Right ventricle myocardium inferior (tissue), 1 donor: ENCODE measurements around the gene AIDA. TPM values are rescaled to one million over a fixed set of nuclear protein-coding genes. Genes with fewer than 3 reads are reported as not detected.
"Not testable (repeated sequence)": the region's sequence is repeated elsewhere in the genome, so short reads cannot be mapped to it uniquely, and the experiment has no call there.

Experiments used
- ATAC-seq: fragments of 200-7000 bp; cut with Tn5 transposase; one replicate; pipeline ENCODE4 v1.9.1; 2020; ENCODE audit warnings: mild to moderate bottlenecking, moderate library complexity
- DNase-seq: peaks from one replicate; pipeline ENCODE4 v3.0.0; 2021; ENCODE audit errors: missing footprints
- intact Hi-C: fragments of 100-400 bp; cut with DNase I; formaldehyde crosslinking; loops from one replicate; pipeline ENCODE4 v1.11.0; 2022
- total RNA-seq: library from RNA; stranded (reverse); fragmentation: NEBNext Ultra II Directional; extraction: Animal tissue kit (Norgen Biotek cat#: 25700); gene quantifications from one replicate; pipeline ENCODE4 v1.2.1, GENCODE V29; 2021
- donor health status: DM: no; HTN: yes; CAD: no; lungs with severe emphysema.

The AIDA gene
- total RNA-seq, 1 donor from 2014 or later: 58.4 TPM

DNA sequence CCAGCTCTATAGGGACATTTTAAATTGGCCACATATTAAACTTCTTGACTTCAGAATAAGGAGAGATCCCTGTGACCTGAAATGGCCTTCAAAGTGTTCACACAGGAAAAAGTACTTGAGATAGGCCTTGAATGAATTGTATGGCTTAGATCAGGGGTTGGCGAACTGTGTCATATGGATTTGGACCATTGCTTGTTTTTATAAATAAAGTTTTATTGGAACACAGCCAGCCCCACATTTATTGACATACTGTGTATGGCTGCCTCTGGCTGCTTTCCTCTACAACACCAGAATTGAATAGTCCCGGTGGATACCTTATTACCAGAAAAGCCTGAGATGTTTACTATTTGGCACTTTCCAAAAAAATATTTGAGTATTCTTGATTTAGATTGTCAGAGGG, 4.1 kb upstream of the AIDA start:
- DNase-seq (no peak), ATAC-seq (no peak)
- intact Hi-C loops: no loop called here

DNA sequence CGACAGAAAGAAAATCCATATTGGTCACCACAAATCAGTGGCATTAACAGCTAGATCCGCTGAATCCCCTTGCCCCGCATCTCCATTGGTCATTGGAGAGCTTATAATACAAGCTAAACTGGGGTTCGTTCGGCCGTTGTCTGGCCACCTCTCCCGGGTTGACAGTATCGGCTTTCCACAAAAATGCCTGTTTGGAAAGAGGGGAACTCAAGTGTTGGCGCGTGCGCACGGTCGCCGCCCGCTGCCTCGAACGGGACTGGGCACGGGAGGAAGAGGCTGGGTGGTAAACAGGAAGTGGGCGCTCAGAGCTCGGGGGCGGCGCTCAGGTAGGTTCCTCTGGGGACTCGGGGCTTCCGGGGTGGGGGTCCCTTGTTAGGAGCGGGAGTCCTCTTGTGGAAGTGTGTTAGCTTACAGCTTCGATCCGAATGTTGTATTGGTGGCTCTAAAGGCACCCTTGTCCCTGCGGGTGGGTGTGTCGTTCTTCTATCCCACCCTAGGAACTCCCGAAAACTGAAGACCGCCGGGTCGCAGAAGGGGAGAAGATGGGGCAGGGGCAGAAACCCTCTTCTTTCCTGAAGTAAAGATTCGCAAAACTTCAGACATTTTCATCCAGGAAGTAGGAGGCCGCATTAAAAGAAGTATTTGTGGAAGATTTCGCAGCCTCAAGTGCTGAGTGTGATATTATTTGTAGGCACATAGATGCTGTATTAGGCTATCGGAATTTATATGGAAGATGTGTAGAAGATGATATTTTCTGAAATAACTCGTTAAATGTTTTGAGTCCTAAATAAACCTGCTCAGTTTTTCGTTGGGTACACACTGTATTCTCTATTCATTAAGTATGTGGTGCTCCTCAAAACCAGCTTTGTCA, 1.0 kb upstream of the AIDA start:
- intact Hi-C loops: loop anchor here (2.0 kb wide), 2 partner anchors 69 to 249 kb away; no protein-coding TSS in a partner anchor
- DNase-seq (peak; percentile 96), ATAC-seq (peak; percentile 90)

DNA sequence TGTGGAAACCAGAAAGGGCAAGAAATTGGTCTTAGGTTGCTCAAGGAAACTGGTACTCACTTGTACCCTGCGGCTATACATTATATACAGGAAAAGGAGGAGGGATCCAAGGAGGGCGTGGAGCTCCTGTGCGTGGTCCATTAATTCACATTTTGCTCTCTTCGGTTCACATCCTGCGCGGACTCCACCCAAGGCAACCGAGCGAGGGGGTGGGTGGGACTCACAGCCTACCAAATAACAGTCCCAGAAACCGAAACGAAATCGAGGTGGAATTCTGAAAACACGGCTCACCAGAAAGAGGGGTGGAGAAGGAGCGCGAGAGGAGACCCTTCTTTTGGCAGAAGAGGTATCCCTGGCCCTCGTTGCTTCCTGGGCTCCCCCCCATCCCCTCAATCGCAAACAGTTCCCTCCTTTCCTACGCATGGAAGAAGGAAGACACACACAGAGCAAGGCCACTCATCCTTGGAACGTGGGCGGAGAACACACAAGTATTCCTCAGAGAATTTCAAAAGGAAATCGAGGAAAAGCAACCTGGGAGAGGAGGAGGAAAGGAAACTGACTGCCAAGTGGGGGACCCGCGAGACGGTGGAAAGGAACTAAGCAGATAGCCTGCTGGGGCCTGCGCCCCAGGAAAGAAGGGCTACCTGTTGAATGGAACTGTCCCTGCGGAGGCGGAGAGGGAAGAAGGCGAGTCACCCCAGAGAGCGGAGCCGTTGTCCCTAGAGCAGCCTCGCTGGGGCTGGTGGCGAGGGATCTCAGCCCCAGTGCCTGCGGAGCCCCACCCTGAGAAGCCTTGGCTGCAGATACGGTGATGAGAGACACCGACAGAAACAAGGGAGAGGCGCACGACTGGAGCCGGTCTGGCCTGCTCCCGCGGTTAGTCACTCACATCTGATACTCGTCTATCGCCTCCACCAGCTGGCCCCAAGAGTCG, 705 bp downstream of the AIDA start:
- intact Hi-C loops: loop anchor here (2.0 kb wide), 2 partner anchors 67 to 247 kb away; no protein-coding TSS in a partner anchor
- DNase-seq (peak; percentile 73), ATAC-seq (peak; percentile 48)

DNA sequence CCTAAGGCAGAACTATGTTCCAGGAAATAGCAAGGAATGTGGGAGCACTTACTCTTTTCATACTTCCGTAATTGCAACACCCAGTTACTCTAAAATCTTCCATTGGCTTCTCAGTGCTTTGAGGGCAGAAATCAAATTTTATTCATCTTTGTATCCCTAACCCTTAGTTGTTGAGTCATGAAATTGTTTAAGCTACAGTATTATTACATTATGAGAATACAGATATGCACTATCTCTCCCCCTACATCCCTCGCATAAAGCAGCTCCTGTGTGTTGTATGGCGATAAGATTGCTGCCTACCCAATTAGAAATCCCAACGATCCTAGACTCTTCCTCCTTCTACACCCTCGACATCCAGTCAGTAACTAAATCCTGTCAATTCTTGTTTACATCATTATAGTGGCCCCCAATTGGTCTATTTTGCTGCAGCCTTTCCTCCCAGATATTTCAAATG, 2.6 kb downstream of the AIDA start:
- intact Hi-C loops: no loop called here
- ATAC-seq: no peak
- no peak for DNase-seq

DNA sequence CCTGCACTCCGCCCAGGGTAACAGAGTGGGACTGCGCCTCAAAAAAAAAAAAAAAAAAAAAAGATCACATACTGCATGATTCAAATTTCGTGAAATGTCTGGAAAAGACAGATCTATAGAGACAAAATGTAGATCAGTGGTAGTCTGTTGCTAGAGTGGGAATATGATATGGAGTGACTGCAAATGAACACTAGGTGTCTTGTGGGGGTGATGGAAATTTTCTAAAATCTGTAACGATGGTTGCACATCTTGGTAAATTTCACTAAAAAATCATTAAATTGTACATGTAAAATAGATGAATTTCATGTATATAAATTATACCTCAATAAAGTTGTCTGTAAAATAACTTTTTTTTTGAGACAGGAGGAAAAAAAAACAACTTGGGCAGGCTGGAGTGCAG, 5.5 kb downstream of the AIDA start:
- ATAC-seq (no peak), DNase-seq (no peak)
- intact Hi-C loops: no loop called here

DNA sequence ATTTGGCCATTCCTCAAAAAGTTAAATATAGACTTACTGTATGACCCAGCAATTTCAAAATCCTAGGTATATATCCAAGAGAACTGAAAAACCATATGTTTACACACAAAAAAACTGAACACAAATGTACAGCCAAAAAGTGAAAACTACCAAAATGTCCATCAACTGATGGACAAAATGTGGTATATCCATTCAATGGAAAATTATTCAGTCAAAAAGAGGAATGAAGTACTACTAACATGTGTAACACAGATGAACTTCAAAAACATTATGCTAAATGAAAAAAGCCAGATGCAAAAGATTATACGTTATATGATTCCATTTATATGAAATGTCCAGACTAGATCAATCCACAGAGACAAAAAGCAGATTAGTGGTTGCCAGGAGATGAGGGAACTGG, 8.0 kb downstream of the AIDA start:
- DNase-seq: no peak
- intact Hi-C loops: no loop called here
- ATAC-seq: no peak

DNA sequence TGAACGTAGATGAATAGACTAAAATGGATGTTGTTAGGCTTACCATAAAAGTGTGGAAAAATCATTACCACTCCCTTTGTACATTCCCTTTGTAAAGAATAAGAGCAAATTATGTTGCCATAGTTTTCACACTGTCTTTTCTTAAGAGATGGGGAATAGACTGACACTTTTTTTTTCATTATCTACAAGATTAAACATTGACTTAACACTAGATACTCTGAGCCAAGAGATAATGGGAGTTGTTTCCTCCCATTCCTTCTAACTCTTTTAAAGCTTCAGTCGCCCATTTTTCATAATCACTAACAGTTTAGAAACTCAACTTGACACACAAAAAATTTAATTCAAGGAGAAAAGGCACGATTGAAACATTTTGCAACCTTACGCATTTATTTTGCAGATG, 10.1 kb downstream of the AIDA start:
- no peak for ATAC-seq
- DNase-seq: no peak
- intact Hi-C loops: no loop called here

DNA sequence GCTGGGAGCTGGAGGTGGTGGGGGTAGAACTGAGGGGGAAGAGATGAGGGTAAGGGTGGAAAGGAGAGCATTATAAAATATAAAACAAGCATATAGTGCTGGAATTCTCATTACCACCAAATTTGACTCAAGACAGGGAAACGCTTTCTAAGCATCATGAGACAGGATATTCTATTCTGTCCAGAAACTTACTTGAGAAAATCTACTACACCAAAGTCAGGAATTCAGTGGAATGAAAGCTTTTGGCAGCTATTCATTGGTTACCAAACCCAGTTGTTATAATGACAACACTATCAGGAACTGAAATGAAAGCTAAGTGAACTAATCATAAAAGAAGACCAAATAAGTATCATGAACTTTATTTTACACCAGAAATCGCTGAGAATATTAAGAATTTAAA, 14.5 kb downstream of the AIDA start:
- DNase-seq (no peak), ATAC-seq (no peak)
- intact Hi-C loops: no loop called here

DNA sequence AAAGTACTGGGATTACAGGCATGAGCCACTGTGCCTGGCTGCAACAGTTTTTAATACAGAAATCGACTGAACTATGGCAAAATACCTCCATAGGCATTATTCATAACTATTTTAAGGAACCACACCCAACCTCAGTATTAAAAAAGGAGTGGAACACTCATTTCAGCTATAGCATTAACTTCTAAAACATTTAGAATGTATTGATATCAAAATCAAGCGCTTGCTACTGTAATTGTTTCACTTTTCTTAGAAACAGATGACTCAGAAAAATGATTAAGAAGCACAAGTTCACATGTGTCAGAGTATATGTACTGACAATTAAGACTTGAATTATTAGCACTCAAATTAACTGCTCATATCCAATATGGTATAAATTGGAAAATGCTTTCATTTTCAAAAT, 15.1 kb downstream of the AIDA start:
- DNase-seq (no peak), ATAC-seq (no peak)
- intact Hi-C loops: no loop called here

DNA sequence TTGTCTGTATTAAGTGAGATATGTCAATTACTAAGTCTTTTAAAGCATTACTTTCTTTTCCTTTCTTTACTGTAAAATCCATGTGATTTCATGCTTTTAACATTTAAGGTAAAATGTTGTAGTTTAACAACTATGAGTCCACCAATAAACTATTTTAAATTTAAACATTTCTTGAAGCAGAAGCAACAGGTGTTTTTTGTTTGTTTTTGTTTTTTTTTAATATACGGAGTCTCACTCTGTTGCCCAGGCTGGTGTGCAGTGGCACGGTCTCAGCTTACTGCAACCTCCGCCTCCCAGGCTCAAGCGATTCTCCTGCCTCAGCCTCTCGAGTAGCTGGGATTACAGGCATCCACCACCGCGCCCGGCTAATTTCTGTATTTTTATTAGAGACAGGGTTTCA, 15.6 kb downstream of the AIDA start:
- ATAC-seq (no peak), DNase-seq (no peak)
- intact Hi-C loops: no loop called here

DNA sequence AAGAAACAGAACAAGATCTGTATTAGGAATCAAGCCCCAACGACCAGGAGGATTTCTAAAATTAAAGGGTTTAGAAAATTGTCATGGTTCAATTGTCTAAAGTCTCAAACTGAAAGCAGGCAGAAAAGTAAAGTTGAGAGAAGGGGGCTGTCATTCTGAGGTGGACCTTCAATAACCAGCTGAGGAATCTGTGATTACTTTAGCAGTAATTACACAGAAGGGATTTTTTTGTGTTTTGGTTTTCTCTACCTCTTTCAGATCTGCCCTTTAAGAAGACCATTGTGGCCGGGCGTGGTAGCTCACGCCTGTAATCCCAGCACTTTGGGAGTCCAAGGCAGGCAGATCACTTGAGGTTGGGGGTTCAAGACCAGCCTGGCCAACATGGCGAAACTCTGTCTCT, 17.4 kb downstream of the AIDA start:
- intact Hi-C loops: no loop called here
- no peak for ATAC-seq
- no peak for DNase-seq

DNA sequence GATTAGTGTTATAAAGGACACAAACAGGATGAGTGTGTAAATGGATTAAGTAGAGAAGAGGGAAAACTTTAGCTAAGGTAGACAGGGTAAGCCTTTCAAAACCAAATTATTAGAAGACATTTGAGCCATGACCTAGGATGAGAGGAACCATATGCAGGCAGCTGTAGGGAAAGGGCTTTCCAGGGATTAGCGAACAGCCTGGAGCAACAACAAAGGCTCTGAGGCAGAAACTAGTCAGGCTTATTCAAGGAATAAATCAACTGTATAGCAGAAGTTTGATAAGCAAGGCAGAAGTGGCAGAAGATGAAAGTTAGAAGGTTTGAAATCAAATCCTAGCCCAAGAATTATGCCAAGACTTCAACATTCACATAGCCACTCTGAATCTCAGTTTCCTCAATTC, 21.3 kb downstream of the AIDA start:
- intact Hi-C loops: no loop called here
- DNase-seq (no peak), ATAC-seq (no peak)

DNA sequence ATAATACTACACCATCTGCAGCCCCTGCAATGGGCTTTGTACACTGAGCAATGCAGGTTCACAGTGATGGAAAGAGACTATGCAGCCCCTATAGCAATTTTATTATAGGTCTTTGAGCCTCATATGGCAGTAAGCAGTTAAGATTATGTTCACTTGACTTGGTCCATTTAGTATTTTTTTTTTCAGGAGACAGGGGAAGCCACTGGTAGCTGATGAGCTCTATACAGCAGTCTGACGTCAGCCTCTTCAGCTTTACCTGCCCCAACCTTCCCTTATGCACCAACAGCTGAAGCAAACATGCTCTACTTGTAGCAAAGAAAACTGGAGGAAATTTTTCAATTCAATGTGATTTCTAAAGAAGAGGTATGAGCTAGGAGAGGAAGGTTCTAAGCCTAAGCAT, 32.2 kb downstream of the AIDA start:
- no peak for ATAC-seq
- intact Hi-C loops: no loop called here
- no peak for DNase-seq

DNA sequence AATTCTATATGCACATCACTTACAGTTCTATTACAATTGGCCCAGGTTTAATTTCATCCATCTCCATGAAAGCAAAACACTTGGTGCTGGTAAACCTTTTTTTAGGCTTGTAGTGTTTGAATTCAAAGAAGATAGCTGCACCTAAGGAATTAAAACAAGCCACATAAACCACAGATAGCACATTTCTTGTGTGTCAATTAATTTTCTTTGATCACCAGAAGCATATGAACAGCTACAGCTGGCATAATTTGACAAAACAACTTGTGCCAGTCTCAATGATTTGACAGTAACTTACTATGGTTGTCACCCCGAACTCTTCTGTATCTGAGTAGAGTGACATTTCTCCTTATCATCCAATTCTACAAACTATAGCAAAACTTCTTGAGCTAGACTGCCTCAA, 42.2 kb downstream of the AIDA start:
- ATAC-seq: no peak
- intact Hi-C loops: no loop called here
- no peak for DNase-seq

DNA sequence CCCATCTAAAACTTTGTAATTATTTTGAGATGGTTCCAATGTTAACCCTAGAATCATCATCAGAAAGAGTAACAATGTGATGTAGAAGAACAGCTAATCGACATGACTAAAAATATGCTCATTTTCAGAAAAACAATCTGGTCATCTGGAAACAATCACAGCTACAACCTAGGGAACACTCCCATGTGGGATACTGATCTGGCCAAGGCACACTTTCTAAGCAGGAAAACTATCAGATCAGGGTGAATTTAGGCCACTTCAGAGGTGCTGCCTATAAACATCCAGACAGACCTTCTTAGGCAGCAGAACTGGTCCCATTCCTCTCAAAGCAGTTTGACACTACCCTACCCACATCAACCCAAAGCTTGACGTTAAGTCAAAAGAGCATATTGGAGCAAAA, 43.2 kb downstream of the AIDA start:
- intact Hi-C loops, DNase-seq: not testable (repeated sequence)
- peak; percentile 26 for ATAC-seq

DNA sequence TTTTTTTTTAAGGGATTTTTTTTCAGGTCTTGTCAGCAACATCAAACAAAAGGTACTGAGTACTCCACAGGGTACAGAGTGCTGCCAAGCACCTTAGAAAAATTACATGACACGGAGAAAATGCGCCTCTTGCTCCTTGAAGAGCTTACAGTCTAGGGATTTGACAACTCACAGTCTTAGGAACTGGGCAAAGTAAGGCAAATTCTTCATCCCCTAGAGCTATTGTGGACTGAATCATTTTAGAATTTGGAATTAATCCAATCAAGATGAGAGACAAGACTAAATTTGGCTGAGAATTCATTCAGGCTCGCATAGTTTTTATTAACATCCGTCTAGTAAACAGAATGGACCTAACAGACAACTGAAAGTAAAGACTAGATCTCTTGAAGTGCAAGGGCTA, 44.1 kb downstream of the AIDA start:
- intact Hi-C loops, DNase-seq: not testable (repeated sequence)
- peak; percentile 46 for ATAC-seq

DNA sequence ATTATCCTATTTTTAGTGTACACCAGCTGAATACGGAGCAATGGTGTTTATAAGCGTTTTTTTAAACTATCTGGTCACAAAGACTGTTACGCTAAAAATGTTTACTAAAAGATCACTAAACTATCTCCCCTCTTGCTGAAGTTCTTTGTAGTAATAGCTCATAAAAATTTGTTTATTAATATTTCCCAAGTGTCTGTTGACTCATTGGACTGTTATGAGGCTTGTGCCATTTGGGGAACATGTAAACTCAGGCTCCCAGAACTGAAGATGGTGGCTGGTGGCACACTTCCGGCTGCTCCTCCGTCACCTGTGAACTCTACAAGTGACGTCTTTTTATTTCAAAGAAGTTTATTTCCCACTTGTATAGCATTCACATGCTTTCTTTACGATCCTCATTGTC, 46.3 kb downstream of the AIDA start:
- ATAC-seq: no peak
- no peak for DNase-seq
- intact Hi-C loops: no loop called here

DNA sequence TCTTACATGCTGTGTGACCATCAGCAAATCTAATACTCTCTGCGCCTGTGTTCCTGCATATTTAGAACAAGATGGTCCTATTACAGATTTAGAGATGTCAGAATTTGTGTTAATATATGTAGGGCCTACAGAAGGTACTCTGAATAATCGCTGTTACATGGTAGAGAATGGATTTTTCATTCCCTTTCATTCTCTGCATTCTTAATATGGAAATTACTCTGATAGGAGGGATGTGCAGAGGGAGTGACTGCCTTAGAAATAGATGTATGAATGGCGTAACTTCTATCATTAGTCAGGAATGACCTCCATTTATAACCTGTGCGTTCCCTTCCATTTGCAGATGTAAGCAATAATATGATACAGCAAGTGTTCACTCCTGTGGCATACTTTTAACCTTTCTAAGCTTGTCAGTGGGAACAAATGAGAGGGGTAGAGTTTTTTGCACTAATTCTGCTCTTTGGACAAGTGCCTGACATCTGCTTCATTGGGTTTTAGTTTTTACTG, 48.8 kb downstream of the AIDA start:
- ATAC-seq (no peak), DNase-seq (no peak)
- intact Hi-C loops: no loop called here

DNA sequence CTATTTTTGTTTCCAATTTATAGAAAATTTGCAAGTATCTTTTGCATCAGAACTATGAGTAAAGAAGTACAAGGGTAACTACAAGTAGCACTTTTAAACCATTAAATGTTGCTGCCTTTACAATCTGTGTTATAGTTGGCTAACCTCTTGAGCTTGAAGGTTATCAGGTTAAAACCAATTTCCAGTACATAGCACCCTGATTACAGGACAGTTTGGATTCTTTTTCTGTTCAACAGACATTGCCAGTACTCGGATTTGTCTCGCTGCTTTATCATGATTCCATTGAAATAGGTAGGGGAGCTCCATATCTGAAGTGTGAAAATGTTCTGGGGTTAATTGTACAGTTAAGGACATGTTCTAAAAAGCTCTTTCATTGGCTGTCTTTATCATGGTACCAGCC, 54.4 kb downstream of the AIDA start:
- intact Hi-C loops: no loop called here
- ATAC-seq: no peak
- no peak for DNase-seq
